ENCODE data around the gene TBC1D1.

The TBC1D1 gene

GRCh38 chr4:37873386-37873785 is 17.5 kb upstream of the TBC1D1 start:
- no peak overlapping the region for H3K4me3 ChIP-seq (ENCODE audit: low read depth, low read length)
- no peak for DNase-seq (ENCODE audit: low read depth)
- TF ChIP-seq, protein P1, sequence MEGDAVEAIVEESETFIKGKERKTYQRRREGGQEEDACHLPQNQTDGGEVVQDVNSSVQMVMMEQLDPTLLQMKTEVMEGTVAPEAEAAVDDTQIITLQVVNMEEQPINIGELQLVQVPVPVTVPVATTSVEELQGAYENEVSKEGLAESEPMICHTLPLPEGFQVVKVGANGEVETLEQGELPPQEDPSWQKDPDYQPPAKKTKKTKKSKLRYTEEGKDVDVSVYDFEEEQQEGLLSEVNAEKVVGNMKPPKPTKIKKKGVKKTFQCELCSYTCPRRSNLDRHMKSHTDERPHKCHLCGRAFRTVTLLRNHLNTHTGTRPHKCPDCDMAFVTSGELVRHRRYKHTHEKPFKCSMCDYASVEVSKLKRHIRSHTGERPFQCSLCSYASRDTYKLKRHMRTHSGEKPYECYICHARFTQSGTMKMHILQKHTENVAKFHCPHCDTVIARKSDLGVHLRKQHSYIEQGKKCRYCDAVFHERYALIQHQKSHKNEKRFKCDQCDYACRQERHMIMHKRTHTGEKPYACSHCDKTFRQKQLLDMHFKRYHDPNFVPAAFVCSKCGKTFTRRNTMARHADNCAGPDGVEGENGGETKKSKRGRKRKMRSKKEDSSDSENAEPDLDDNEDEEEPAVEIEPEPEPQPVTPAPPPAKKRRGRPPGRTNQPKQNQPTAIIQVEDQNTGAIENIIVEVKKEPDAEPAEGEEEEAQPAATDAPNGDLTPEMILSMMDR (IDR thresholded peaks at IDR 0.05; ENCODE audit: insufficient read depth, low read depth, low read length, missing control alignments): no peak

- no peak overlapping the region for H3K4me3 ChIP-seq (ENCODE audit: low read depth, low read length)
- no peak for DNase-seq (ENCODE audit: low read depth)
- TF ChIP-seq, protein P1 (IDR thresholded peaks at IDR 0.05; ENCODE audit: insufficient read depth, low read depth, low read length, missing control alignments): no peak
Observed at GRCh38 chr4:37876156-37876555, 14.7 kb upstream of the TBC1D1 start.

- TF ChIP-seq, protein P1 (IDR thresholded peaks at IDR 0.05; ENCODE audit: insufficient read depth, low read depth, low read length, missing control alignments): no peak
- no peak overlapping the region for H3K4me3 ChIP-seq (ENCODE audit: low read depth, low read length)
- DNase-seq (ENCODE audit: low read depth): no peak
Observed at GRCh38 chr4:37879365-37879764, 11.5 kb upstream of the TBC1D1 start.

DNA sequence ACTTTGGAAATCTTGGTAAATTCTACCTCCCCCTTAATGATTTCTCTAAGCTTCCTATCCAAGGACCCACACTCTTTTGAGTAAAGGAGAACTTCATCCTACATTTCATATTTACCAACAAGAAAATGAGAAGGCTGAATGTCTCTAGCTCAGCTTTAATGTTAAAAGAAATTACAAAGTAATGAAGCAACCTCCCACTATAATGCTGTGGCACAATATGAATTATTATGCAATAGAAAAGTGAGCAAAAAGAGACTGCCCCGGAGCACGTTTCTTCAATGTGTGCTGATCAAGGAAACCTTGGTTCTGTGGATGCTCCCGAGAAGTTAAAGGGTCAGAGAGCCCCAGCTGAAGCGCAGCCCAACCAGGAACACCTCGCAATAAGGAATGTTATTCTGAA is 9.1 kb upstream of the TBC1D1 start:
- H3K4me3 ChIP-seq (ENCODE audit: low read depth, low read length): no peak overlapping the region
- no peak for DNase-seq (ENCODE audit: low read depth)
- TF ChIP-seq, protein P1 (IDR thresholded peaks at IDR 0.05; ENCODE audit: insufficient read depth, low read depth, low read length, missing control alignments): no peak

DNA sequence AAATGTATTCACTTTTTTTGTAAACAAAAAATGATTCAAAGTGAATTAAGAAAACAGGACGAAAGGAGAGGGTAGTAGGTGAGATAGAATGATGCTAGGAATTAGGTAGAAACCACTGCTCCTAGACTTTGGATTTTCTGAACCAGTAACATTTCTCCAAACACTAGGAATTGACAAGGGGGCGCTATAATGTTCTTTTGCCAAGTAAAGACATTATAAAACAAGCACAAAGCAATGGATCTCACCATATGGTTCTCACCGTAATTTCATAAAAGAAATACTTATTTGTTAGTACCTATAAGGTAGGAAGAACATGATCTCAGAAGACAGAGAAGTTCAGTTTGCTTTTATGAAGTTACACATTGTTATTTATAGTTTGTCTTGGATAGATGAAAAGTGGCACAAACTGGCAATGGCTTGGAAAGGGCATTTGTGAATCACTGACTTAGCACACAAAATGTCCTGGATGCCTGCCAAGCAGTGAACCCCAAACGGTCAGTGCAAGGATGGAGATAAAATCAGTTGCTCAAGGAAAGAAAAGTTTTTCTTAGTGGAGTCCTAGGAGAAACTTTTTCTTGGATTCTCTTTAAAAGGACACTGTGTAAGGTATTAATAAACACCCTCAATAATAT is 8.1 kb upstream of the TBC1D1 start:
- no peak for DNase-seq (ENCODE audit: low read depth)
- TF ChIP-seq, protein P1 (IDR thresholded peaks at IDR 0.05; ENCODE audit: insufficient read depth, low read depth, low read length, missing control alignments): no peak
- no peak overlapping the region for H3K4me3 ChIP-seq (ENCODE audit: low read depth, low read length)

GRCh38 chr4:37884855-37885487 is 5.9 kb upstream of the TBC1D1 start:
- TF ChIP-seq, protein P1 (IDR thresholded peaks at IDR 0.05; ENCODE audit: insufficient read depth, low read depth, low read length, missing control alignments): no peak
- no peak for DNase-seq (ENCODE audit: low read depth)
- H3K4me3 ChIP-seq (ENCODE audit: low read depth, low read length): no peak overlapping the region

DNA sequence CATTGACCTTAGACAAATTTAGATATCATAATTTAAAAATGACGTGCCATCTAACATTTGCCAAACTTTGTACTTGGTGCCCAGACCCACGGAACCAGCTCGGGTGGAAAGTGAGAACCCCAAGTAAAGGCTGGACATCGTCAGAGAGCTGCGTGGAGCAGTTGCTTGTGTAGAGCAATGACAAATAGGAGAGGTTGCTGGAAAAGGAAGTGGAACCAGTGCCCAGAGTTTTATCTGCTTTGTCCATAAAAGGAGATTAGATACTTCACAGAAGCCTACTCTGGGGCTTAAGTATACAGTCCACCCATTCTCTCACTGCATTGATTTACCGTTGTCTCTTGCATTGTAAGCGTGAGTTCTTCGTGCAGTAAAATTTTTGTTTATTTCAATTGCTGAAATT is 5.4 kb upstream of the TBC1D1 start:
- DNase-seq (ENCODE audit: low read depth): no peak
- no peak overlapping the region for H3K4me3 ChIP-seq (ENCODE audit: low read depth, low read length)
- TF ChIP-seq, protein P1 (IDR thresholded peaks at IDR 0.05; ENCODE audit: insufficient read depth, low read depth, low read length, missing control alignments): no peak

Data from GM12865 (cell line).